ENCODE measurements around the gene COX14.

Gene COX14

GRCh38 chr12:50111693-50112455, at the start of gene COX14:
Gene COX14, plus strand, starts transcription at chr12:50112236. Its CDS starts 7,808 bp downstream, at chr12:50120044.
- peak within 1 kb of the TSS; percentile 88 for H3K27ac ChIP-seq
- TF ChIP-seq CTCF (conservative IDR thresholded peaks at IDR 0.05) = peak; percentile 99

GRCh38 chr12:50062728-50063460, 49.1 kb upstream of the COX14 start:
- no peak for TF ChIP-seq CTCF (conservative IDR thresholded peaks at IDR 0.05)
- H3K27ac ChIP-seq = no peak overlapping the region

GRCh38 chr12:50065726-50066310, 46.2 kb upstream of the COX14 start:
- no peak for TF ChIP-seq CTCF (conservative IDR thresholded peaks at IDR 0.05)
- no peak overlapping the region for H3K27ac ChIP-seq

- no peak overlapping the region for H3K27ac ChIP-seq
Observed at GRCh38 chr12:50066402-50066801, 45.6 kb upstream of the COX14 start.

GRCh38 chr12:50069069-50069468, 43.0 kb upstream of the COX14 start:
- no peak overlapping the region for H3K27ac ChIP-seq
- TF ChIP-seq CTCF (conservative IDR thresholded peaks at IDR 0.05) = no peak

More at GRCh38 chr12:50066402-50066801, 45.6 kb upstream of the COX14 start:
- TF ChIP-seq CTCF (conservative IDR thresholded peaks at IDR 0.05) = no peak

GRCh38 chr12:50069539-50069938, 42.5 kb upstream of the COX14 start:
- no peak for TF ChIP-seq CTCF (conservative IDR thresholded peaks at IDR 0.05)
- no peak overlapping the region for H3K27ac ChIP-seq

All from VCaP (cell line).